Ramos (cell line): ENCODE data around the gene MIER2.
"Not testable (repeated sequence)": the region's sequence is repeated elsewhere in the genome, so short reads cannot be mapped to it uniquely, and the experiment has no call there.

ENCODE experiments used
- in situ Hi-C: fragments of 300-500 bp; cut with MboI; formaldehyde crosslinking; loops from one replicate; pipeline ENCODE4 v1.14.3; 2022; ENCODE audit warnings: low sequenced_read_pairs; ENCODE audit not compliant: unreplicated experiment

Gene MIER2

GRCh38 chr19:290372-291005 lies 54.1 kb downstream of the MIER2 start:
- in situ Hi-C loops, result no loop called here

- in situ Hi-C loops, result no loop called here
These were observed 54.8 kb downstream of the MIER2 start for GRCh38 chr19:289651-290371.

- in situ Hi-C loops, result no loop called here
These were observed 55.7 kb downstream of the MIER2 start for GRCh38 chr19:288911-289310.

- in situ Hi-C loops, result no loop called here
These were observed 57.2 kb downstream of the MIER2 start for GRCh38 chr19:287381-287871.

GRCh38 chr19:283395-283794 lies 61.2 kb downstream of the MIER2 start:
- in situ Hi-C loops, result no loop called here

- in situ Hi-C loops, result no loop called here
These were observed 62.1 kb downstream of the MIER2 start for GRCh38 chr19:282501-282900.

GRCh38 chr19:281992-282391 lies 62.6 kb downstream of the MIER2 start:
- in situ Hi-C loops, result no loop called here

GRCh38 chr19:281156-281853 lies 63.3 kb downstream of the MIER2 start:
- in situ Hi-C loops, result no loop called here

- in situ Hi-C loops, result no loop called here
These were observed 64.0 kb downstream of the MIER2 start for GRCh38 chr19:280541-281009.

- in situ Hi-C loops, result no loop called here
These were observed 64.9 kb downstream of the MIER2 start for GRCh38 chr19:279656-280055.

GRCh38 chr19:279231-279630 lies 65.4 kb downstream of the MIER2 start:
- in situ Hi-C loops, result no loop called here

- in situ Hi-C loops, result no loop called here
These were observed 66.9 kb downstream of the MIER2 start for GRCh38 chr19:277581-278165.

- in situ Hi-C loops, result no loop called here
These were observed 67.5 kb downstream of the MIER2 start for GRCh38 chr19:277131-277530.

GRCh38 chr19:275958-276646 lies 68.5 kb downstream of the MIER2 start:
- in situ Hi-C loops, result no loop called here

- in situ Hi-C loops, result no loop called here
These were observed 69.6 kb downstream of the MIER2 start for GRCh38 chr19:275000-275399.

- in situ Hi-C loops, result no loop called here
These were observed 71.2 kb downstream of the MIER2 start for GRCh38 chr19:273393-273792.

- in situ Hi-C loops, result no loop called here
These were observed 72.7 kb downstream of the MIER2 start for GRCh38 chr19:271856-272255.

- in situ Hi-C loops, result not testable (repeated sequence)
These were observed 73.8 kb downstream of the MIER2 start for GRCh38 chr19:270766-271318.

GRCh38 chr19:269241-269640 lies 75.4 kb downstream of the MIER2 start:
- in situ Hi-C loops, result no loop called here

- in situ Hi-C loops, result no loop called here
These were observed 82.5 kb downstream of the MIER2 start for GRCh38 chr19:262125-262524.
